Bronchial epithelial cell (primary cell): Measurements from ENCODE around the gene PRAME. TPM values are rescaled to one million over a fixed set of nuclear protein-coding genes. Genes with fewer than 3 reads are reported as not detected.
"Not testable (repeated sequence)": the region's sequence is repeated elsewhere in the genome, so short reads cannot be mapped to it uniquely, and the experiment has no call there.

Experiments used
- DNase-seq: peaks from one replicate; pipeline ENCODE4 v3.0.0-alpha.2; 2010; ENCODE audit warnings: low read depth
- FAIRE-seq: peaks from 2 replicates; lab custom pipeline; 2011; peaks lifted over from hg19 to GRCh38; lab: Jason Lieb, UNC
- H3K27me3 ChIP-seq: 2 replicates; pipeline ENCODE4 v1.5.1; 2011; ENCODE audit warnings: low read length; ENCODE audit not compliant: control insufficient read depth, insufficient read depth
- H3K36me3 ChIP-seq: 2 replicates; pipeline ENCODE4 v1.5.1; 2011; ENCODE audit warnings: low read length; ENCODE audit not compliant: control insufficient read depth, insufficient read depth
- H3K4me3 ChIP-seq: 2 replicates; pipeline ENCODE4 v1.5.1; 2011; ENCODE audit warnings: mild to moderate bottlenecking, low read depth, low read length, control low read depth
- total RNA-seq: library from RNA; depleted of rRNA; stranded (reverse); fragments of >200 nt; gene quantifications from 2 replicates; pipeline ENCODE4 v1.2.1, GENCODE V29; 2014
- TF ChIP-seq, protein P1 (sequence below): IDR thresholded peaks from 2 replicates; pipeline ENCODE4 v1.5.1; 2011; ENCODE audit warnings: mild to moderate bottlenecking, moderate library complexity, low read length, control low read depth, inconsistent platforms; ENCODE audit not compliant: insufficient read depth, severe bottlenecking

The PRAME gene
- total RNA-seq, 1 donor from 2014 or later, result not detected

DNA sequence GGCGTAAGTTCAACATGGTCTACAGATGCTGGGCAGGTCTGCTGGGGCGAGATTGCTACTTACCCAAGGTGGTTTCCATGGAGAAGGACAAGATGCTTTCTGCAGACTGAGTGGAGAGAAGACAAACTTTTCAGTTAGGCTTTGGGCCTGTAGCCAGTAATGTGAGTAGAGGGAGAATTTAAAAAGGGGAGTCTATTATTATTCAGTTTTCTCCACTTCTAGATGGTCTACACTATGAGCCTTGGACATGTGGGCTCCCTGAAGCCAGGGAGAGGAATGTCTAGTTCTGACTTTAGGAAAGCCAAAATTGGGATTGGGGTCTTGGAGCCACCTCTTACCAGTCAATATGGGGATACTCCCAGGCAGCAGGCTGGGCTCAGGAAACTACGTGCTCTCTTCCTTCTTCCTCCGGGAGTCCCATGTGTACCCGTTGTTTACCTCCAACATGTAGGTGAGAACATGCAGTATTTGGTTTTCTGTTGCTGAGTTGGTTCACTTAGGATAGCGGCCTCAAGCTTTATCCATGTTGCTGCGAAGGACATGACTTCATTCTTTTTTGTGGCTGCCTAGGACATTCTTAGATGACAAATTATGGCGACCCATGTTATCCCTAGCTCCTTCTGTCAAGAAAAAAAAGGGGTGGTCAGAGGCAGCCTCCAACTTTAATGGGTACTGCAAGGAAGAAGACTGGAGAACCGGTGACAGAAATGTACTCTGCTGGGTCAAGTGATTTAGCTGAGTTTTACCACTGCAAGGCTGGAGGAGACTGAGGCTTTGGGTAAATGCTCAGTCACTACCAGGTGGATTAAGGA, 24.3 kb downstream of the PRAME start:
- DNase-seq, result no peak
- no peak for FAIRE-seq
- Histone ChIP-seq H3K36me3 (no peaks in the 10 kb centered on the region), H3K27me3 (no peaks in the 10 kb centered on the region), H3K4me3 (no peak overlapping the region)
- TF ChIP-seq, protein P1, sequence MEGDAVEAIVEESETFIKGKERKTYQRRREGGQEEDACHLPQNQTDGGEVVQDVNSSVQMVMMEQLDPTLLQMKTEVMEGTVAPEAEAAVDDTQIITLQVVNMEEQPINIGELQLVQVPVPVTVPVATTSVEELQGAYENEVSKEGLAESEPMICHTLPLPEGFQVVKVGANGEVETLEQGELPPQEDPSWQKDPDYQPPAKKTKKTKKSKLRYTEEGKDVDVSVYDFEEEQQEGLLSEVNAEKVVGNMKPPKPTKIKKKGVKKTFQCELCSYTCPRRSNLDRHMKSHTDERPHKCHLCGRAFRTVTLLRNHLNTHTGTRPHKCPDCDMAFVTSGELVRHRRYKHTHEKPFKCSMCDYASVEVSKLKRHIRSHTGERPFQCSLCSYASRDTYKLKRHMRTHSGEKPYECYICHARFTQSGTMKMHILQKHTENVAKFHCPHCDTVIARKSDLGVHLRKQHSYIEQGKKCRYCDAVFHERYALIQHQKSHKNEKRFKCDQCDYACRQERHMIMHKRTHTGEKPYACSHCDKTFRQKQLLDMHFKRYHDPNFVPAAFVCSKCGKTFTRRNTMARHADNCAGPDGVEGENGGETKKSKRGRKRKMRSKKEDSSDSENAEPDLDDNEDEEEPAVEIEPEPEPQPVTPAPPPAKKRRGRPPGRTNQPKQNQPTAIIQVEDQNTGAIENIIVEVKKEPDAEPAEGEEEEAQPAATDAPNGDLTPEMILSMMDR, result no peak

DNA sequence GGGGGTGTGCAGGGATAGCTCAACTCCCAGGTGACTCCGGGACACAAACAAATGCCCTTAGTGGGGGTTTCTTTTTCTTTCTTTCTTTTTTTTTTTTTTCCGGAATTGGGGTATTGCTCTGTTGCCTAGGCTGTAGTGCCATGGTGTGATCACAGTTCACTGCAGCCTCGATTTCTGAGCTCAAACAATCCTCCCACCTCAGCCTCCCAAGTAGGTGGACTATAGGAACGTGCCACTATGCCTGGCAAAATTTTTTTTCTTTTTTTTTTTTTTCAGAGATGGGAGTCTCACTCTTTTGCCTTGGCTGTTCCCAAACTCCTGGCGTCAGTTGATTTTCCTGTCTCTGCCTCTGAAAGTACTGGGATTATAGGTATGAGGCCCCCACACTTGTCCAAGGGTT, 25.2 kb downstream of the PRAME start:
- Histone ChIP-seq H3K36me3 (no peaks in the 10 kb centered on the region), H3K4me3 (no peak overlapping the region), H3K27me3 (no peaks in the 10 kb centered on the region)
- TF ChIP-seq, protein P1, result no peak
- DNase-seq, result no peak
- FAIRE-seq, result no peak

DNA sequence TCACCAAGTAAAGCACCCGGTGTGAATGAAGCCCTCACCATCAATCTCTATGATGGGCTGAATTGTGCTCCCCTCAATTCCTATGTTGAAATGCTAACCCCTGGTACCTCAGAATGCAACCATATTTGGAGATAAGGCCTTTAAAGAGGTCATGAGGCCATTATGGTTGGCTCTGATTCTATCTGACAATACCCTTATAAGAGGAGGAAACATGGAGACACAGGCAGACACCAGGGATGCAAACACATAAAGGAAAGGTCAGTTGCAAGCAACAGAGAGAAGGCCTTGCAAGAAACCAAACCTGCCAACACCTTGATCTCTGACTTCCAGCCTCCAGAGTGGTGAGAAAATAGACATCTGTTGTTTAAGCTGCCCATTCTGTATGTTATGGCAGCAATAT, 25.6 kb downstream of the PRAME start:
- no peak for DNase-seq
- H3K27me3 ChIP-seq, result no peaks in the 10 kb centered on the region
- TF ChIP-seq, protein P1, result no peak
- FAIRE-seq, result no peak
- no peaks in the 10 kb centered on the region for H3K36me3 ChIP-seq
- no peak overlapping the region for H3K4me3 ChIP-seq

DNA sequence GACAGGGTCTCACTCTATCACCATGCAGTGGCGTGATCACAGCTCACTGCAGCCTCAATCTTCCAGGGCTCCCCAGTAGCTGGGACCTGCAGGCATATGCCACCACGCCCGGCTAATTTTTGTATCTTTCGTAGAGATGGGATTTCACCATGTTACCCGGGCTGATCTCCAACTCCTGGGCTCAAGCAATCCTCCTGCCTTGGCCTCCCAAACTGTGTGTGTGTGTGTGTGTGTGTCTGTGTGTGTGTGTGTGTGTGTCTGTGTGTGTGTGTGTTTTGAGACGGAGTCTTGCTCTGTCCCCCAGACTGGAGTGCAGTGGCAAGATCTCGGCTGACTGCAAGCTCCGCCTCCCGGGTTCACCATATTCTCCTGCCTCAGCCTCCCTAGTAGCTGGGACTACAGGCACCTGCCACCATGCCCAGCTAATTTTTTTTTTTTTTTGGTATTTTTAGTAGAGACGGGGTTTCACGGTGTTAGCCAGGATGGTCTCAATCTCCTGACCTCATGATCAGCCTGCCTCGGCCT, 26.5 kb downstream of the PRAME start:
- not testable (repeated sequence) for H3K4me3 ChIP-seq, H3K36me3 ChIP-seq, FAIRE-seq, DNase-seq, H3K27me3 ChIP-seq

DNA sequence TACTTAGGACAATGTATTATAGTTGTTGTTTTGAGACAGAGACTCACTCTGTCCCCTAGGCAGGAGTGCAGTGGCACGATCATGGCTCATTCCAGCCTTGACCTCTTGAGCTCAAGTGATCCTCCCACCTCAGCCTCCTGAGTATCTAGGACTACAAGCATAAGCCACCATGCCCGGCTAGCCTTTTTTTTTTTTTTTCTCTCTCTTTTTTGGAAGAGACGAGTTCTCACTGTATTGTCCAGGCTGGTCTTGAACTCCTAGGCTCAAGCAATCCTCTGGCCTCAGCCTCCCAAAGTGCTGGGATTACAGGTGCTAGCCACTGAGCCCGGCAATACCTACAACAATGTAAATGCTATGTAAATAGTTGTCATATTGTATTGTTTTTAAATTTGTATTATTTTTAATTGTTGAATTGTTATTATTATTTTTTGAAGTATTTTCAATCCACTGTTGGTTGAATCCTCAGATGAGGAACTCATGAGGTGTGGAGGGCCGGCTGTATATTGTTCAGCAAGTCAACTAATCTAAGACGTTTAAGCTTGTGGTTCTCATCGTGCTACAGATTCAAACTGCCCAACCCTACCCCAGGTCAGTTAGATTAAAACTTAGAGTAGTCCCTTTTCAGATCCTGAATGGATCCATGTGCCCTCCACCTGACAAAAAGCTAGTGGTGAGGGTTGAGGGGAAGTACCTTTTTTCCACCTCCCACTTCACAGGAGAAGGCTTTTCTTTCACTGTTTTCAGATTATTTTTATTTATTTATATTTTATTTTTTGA, 27.1 kb downstream of the PRAME start:
- FAIRE-seq (no peak), DNase-seq (no peak)
- Histone ChIP-seq H3K27me3 (no peaks in the 10 kb centered on the region), H3K4me3 (no peak overlapping the region), H3K36me3 (no peaks in the 10 kb centered on the region)
- TF ChIP-seq, protein P1, result no peak

DNA sequence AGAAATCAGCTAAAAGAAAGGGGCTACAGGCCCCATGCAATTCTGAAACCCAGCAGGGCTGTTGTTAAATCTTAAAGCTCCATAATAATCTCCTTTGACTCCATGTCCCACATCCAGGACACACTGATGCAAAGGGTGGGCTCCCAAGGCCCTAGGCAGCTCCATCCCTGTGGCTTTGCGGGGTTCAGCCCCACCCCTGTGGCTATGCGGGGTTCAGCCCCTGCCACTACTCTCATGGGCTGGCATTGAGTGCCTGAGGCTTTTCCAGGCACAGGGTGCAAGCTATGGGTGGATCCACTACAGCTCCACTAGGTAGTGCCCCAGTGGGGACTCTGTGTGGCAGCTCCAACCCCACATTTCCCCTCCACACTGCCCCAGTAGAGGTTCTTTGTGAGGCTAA, 30.3 kb downstream of the PRAME start:
- no peaks in the 10 kb centered on the region for H3K36me3 ChIP-seq
- no peak for FAIRE-seq
- H3K27me3 ChIP-seq, result no peaks in the 10 kb centered on the region
- DNase-seq, result no peak
- TF ChIP-seq, protein P1, result no peak
- H3K4me3 ChIP-seq, result no peak overlapping the region
